HL-60/S4 treated with phorbol 12-myristate 13-acetate at 8.2 ng/mL for 4 days and 3 days (cell line): Measurements from ENCODE around the gene C17orf107.

Source experiments
- in situ Hi-C: fragments of 300-500 bp; cut with MboI; formaldehyde crosslinking; loops from 2 replicates; pipeline ENCODE4 v1.15.0; 2022; ENCODE audit warnings: low sequenced_read_pairs

C17orf107 gene

DNA sequence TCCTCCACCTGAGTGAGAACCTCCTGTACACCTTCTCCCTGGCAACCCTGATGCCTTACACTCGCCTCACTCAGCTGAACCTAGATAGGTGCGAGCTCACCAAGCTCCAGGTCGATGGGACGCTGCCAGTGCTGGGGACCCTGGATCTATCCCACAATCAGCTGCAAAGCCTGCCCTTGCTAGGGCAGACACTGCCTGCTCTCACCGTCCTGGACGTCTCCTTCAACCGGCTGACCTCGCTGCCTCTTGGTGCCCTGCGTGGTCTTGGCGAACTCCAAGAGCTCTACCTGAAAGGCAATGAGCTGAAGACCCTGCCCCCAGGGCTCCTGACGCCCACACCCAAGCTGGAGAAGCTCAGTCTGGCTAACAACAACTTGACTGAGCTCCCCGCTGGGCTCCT lies 33.4 kb downstream of the C17orf107 start:
- in situ Hi-C loops: no loop called here

GRCh38 chr17:4933646-4934045 lies 34.3 kb downstream of the C17orf107 start:
- in situ Hi-C loops: no loop called here

DNA sequence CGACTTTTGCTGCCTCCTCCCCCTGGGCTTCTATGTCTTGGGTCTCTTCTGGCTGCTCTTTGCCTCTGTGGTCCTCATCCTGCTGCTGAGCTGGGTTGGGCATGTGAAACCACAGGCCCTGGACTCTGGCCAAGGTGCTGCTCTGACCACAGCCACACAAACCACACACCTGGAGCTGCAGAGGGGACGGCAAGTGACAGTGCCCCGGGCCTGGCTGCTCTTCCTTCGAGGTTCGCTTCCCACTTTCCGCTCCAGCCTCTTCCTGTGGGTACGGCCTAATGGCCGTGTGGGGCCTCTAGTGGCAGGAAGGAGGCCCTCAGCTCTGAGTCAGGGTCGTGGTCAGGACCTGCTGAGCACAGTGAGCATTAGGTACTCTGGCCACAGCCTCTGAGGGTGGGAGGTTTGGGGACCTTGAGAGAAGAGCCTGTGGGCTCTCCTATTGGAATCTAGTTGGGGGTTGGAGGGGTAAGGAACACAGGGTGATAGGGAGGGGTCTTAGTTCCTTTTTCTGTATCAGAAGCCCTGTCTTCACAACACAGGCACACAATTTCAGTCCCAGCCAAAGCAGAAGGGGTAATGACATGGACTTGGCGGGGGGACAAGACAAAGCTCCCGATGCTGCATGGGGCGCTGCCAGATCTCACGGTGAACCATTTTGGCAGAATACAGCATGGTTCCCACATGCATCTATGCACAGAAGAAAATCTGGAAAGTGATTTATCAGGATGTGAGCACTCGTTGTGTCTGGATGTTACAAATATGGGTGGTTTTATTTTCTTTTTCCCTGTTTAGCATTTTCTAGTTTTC lies 35.0 kb downstream of the C17orf107 start:
- in situ Hi-C loops: no loop called here

- in situ Hi-C loops: no loop called here
These were observed 36.3 kb downstream of the C17orf107 start for GRCh38 chr17:4935650-4936049.

- in situ Hi-C loops: no loop called here
These were observed 37.1 kb downstream of the C17orf107 start for GRCh38 chr17:4936436-4936835.

- in situ Hi-C loops: no loop called here
These were observed 38.2 kb downstream of the C17orf107 start for GRCh38 chr17:4937553-4937952.

- in situ Hi-C loops: no loop called here
These were observed 38.7 kb downstream of the C17orf107 start for GRCh38 chr17:4938069-4938491.

DNA sequence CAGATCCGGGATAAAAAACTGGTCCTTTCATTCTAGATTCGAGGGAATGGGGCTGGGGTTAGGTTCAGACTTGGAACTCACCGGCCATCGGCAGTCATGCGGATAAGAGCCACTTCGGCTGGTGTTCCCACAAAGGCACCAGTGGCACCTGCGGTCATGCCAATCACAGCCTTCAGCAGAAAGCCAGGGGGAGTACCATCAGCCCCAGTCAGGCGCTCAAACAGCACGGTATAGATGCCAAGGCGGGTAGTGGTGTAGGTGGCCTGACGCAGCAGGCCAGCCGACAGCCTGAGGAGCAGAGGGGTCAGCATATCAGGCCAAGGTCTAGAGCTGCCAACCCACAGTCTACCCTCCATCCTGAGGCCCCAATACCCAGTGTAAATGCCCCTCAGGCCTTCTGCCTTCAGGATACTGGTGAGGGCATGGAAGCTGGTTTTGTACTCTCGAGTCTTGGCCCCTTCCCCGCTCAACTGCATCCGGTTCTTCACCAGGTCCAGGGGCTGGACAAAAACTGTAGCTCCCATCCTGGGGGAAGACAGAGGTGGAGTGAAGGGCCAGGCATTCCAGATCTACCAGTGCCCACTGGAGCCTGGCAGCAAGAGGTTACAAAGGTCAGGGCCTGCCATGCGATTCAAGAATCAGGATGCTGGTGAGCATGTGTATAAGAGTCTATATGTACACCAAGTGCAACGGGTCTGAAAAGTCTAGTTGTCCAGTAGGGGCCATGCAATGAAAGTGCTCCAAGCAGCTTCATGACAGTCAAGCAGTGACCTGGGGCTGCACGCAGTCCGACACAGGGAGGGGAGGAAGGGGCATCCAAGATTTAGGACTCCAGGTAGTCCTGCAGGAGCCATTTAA lies 39.6 kb downstream of the C17orf107 start:
- in situ Hi-C loops: no loop called here

- in situ Hi-C loops: no loop called here
These were observed 40.1 kb downstream of the C17orf107 start for GRCh38 chr17:4939546-4939795.

DNA sequence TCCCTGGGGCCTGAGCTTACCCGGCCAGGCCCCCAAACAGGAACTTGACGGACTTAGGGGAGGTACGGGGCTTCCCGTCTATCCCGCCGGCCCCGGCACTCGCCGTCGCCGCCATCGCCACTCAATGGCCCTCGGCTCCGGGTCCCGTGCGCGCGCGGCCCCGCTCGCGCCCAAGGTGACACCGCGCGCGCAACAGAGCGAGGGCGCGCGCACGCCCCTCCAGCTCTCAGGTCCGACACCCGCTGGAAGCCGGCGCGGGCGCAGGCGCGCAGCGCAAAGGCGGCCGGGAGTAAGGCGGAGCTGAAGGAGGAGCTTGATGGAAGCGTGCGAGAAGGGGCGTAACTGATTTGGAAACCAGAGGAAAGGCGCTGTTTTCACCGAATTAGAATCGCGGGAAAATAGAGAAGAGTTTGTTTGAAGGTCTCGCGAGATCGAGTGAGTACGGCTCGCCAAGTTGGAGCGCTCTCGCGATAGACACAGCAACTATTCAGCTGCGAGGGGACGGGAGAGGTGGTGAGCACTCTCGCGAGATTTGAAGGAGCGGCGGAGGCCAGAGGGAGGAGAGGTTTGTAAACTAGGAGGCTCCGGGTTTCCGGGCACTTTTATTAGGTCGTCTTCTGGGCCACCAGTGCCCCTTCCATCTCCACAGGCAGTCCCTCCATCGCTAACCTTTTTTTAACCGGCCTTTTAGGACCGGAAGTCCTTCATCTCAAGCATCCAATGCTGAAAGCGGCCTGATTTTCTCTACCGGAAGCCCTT lies 40.6 kb downstream of the C17orf107 start, which contains the start of the genes RNF167 and SLC25A11:
Gene RNF167 (plus strand): TSS at position 473 of the 759 bp plus-strand sequence. CDS start 642 bp downstream, outside the sequence.
Gene SLC25A11 (minus strand): TSS at position 251 of the 759 bp plus-strand sequence. CDS start 136 bp downstream, at position 115.
- in situ Hi-C loops: no loop called here

- in situ Hi-C loops: no loop called here
These were observed 41.4 kb downstream of the C17orf107 start for GRCh38 chr17:4940555-4941318.

DNA sequence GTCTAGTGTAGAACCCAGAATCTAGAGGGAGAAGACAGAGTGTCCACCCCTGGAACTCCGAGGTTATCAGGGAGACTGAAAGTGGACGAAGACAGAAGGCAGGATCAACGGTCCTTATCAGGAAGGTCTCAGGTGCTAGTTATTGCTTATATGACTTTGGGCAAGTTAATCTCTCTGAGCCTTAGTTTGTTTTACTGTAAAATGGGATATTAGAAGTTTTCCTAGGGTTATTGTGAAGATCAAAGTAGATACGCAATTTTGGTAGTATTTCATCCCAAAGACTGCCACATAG lies 41.9 kb downstream of the C17orf107 start:
- in situ Hi-C loops: no loop called here

- in situ Hi-C loops: no loop called here
These were observed 43.6 kb downstream of the C17orf107 start for GRCh38 chr17:4942760-4943508.

GRCh38 chr17:4944163-4944553 lies 44.8 kb downstream of the C17orf107 start:
- in situ Hi-C loops: no loop called here

- in situ Hi-C loops: no loop called here
These were observed 45.3 kb downstream of the C17orf107 start for GRCh38 chr17:4944554-4945175.

- in situ Hi-C loops: no loop called here
These were observed 46.0 kb downstream of the C17orf107 start for GRCh38 chr17:4945176-4945943.

DNA sequence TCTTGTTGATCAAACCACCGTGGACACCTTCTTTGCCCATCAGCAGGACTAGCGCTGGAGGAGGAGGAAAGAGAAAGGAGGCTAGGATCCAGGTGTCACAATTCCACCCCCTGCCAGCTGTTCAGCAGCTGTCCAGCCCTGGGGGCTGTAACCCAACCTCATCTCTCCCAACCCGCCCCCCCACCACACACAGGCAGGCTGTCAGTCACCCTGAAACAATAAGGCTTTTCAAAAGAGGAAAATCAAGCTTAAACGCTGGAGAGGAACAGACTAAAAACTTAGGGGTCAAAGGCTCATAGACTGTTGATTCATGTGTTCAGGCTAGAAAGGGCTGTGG lies 46.6 kb downstream of the C17orf107 start:
- in situ Hi-C loops: no loop called here

DNA sequence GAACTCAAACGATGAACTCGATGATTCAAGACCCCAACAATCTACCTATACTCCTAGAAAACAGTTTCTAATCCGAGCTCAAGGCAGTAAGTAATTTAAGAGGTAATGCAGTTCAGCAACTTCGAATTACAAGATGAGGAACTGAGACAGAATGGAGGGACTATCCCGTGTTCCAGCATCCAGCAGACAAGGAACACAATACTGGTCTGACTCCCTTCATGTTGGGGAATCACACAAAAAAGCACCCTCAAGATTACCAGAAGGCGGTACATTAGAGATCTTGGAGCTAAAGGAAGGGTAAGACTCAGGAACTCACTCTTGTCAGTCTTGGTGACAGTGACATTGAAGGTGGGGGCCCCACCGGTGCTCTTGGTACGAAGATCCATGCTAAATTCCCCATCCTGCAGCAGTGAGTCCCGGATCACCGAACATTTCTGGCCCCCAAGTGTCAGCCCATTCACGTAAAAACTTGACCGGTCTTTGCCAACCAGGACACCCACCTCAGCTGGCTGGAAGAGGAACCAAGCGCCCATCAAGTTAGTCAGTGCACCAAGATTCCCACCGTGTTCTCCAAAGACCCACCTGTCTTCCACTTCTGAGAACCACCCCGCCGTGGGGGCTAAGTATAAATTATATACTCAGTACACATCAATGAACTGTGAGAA lies 47.1 kb downstream of the C17orf107 start:
- in situ Hi-C loops: no loop called here
